HCT116 (cell line): ENCODE data around the gene KSR2. TPM values are rescaled to one million over a fixed set of nuclear protein-coding genes. Genes with fewer than 3 reads are reported as not detected.

Experiments
- ATAC-seq: fragments of 200-7000 bp; cut with Tn5 transposase; 2 replicates; pipeline ENCODE4 v1.9.1; 2020; ENCODE audit warnings: mild to moderate bottlenecking, moderate library complexity
- BruUV-seq: library from RNA; stranded (reverse); fragments of 400-500 nt; replicated peaks from 2 replicates; lab custom pipeline; 2021; lab: Mats Ljungman, UMichigan
- CTCF ChIA-PET: fragments of 300-600 bp; sonication (Branson Sonifier 250); formaldehyde crosslinking; loops from one replicate; lab custom pipeline; 2021; ENCODE audit warnings: antibody characterized with exemption; lab: Charles Lee
- POLR2A ChIA-PET: fragments of 300-600, 350-600 bp; sonication (Branson Sonifier 250); formaldehyde crosslinking; loops from one replicate; lab custom pipeline; 2021; ENCODE audit warnings: antibody characterized with exemption; lab: Charles Lee
- RAD21 ChIA-PET, 2 experiments: fragments of 300-600 bp; sonication (Branson Sonifier 250); formaldehyde crosslinking; loops; one replicate each; lab custom pipeline; 2023; ENCODE audit warnings: low total read pairs in 2 of 2; ENCODE audit not compliant: uncharacterized antibody in 2 of 2, unreplicated experiment in 2 of 2, low non-redundant PET in 1 of 2; lab: Charles Lee
- DNase-seq: peaks from one replicate; pipeline ENCODE4 v3.0.0-alpha.2; 2010; ENCODE audit warnings: low read depth, low spot score
- H2AFZ ChIP-seq: fragments of 200-600 bp; shearing (Covaris generic), sonication (generic); 2 replicates; pipeline ENCODE4 v1.6.1; 2017; ENCODE audit warnings: low read depth, mixed run types, mixed read lengths, antibody characterized with exemption, low read length; ENCODE audit not compliant: poor library complexity, severe bottlenecking
- H3K27ac ChIP-seq: 2 replicates; pipeline ENCODE4 v1.5.1; 2012; ENCODE audit warnings: low read depth, low read length
- H3K27me3 ChIP-seq: fragments of 200-600 bp; sonication (generic); 2 replicates; pipeline ENCODE4 v1.6.1; 2016; ENCODE audit warnings: mixed run types, low read length, mixed read lengths; ENCODE audit not compliant: insufficient read depth
- H3K36me3 ChIP-seq, 2 experiments: fragments of 200-500 bp in 1 of 2; fragments of 200-600 bp in 1 of 2; sonication (Bioruptor generic) in 1 of 2; sonication (generic) in 1 of 2; 2 replicates each; pipeline versions ENCODE4 v1.5.1 to v1.6.1; 2014 to 2016; ENCODE audit warnings: low read length in 2 of 2, inconsistent platforms in 1 of 2, mixed read lengths in 1 of 2, mixed run types in 1 of 2; ENCODE audit not compliant: insufficient read depth in 2 of 2, control insufficient read depth in 1 of 2
- H3K4me1 ChIP-seq, 2 experiments: fragments of 200-600 bp in 1 of 2; sonication (generic) in 1 of 2; 2 replicates each; pipeline versions ENCODE4 v1.5.1 to v1.6.1; 2012 to 2017; ENCODE audit warnings: low read length in 2 of 2, inconsistent platforms in 1 of 2, mild to moderate bottlenecking in 1 of 2, mixed read lengths in 1 of 2, mixed run types in 1 of 2, moderate library complexity in 1 of 2; ENCODE audit not compliant: insufficient read depth in 2 of 2, control insufficient read depth in 1 of 2
- H3K4me2 ChIP-seq: fragments of 200-600 bp; sonication (generic); 2 replicates; pipeline ENCODE4 v1.6.1; 2017; ENCODE audit warnings: mixed run types, low read length, mixed read lengths
- H3K4me3 ChIP-seq, 2 experiments: fragments of 200-600 bp in 1 of 2; sonication (generic) in 1 of 2; replicated peaks in 1 of 2; 2 replicates each; pipeline ENCODE4 v1.5.1; 2011 to 2016; ENCODE audit warnings: low read length in 2 of 2, control low read depth in 1 of 2, low read depth in 1 of 2, mild to moderate bottlenecking in 1 of 2, mixed read lengths in 1 of 2, mixed run types in 1 of 2
- H3K79me2 ChIP-seq: fragments of 200-600 bp; sonication (generic); 2 replicates; pipeline ENCODE4 v1.6.1; 2017; ENCODE audit warnings: mild to moderate bottlenecking, mixed run types, low read length, moderate library complexity, mixed read lengths; ENCODE audit not compliant: insufficient read depth
- H3K9ac ChIP-seq: fragments of 200-600 bp; sonication (generic); 2 replicates; pipeline ENCODE4 v1.6.1; 2016; ENCODE audit warnings: low read length, mixed read lengths
- H3K9me2 ChIP-seq: fragments of 200-600 bp; sonication (generic), shearing (Covaris generic); 2 replicates; pipeline ENCODE4 v1.6.1; 2017; ENCODE audit warnings: mixed run types, mild to moderate bottlenecking, moderate library complexity; ENCODE audit not compliant: insufficient read depth
- H3K9me3 ChIP-seq, 2 experiments: fragments of 200-500 bp in 1 of 2; fragments of 200-600 bp in 1 of 2; sonication (Bioruptor generic) in 1 of 2; sonication (generic) in 1 of 2; 2 replicates each; pipeline ENCODE4 v1.6.1; 2014 to 2017; ENCODE audit warnings: low read length in 2 of 2, mixed read lengths in 2 of 2, inconsistent platforms in 1 of 2, low read depth in 1 of 2, mild to moderate bottlenecking in 1 of 2, mixed run types in 1 of 2, moderate library complexity in 1 of 2; ENCODE audit not compliant: control insufficient read depth in 1 of 2, insufficient read depth in 1 of 2
- H4K20me1 ChIP-seq: fragments of 200-600 bp; sonication (generic), shearing (Covaris generic); 2 replicates; pipeline ENCODE4 v1.6.1; 2017; ENCODE audit warnings: mixed run types, mild to moderate bottlenecking, moderate library complexity; ENCODE audit not compliant: insufficient read depth
- CEBPB ChIP-seq: IDR thresholded peaks from 2 replicates; pipeline ENCODE4 v1.6.1; 2012; ENCODE audit warnings: low read depth
- EGR1 ChIP-seq: IDR thresholded peaks from 2 replicates; pipeline ENCODE4 v1.6.1; 2012; ENCODE audit warnings: low read depth
- ELF1 ChIP-seq: IDR thresholded peaks from 2 replicates; pipeline ENCODE4 v1.6.1; 2012; ENCODE audit warnings: low read depth, borderline replicate concordance
- EZH2 ChIP-seq: fragments of 200-600 bp; sonication (generic); IDR thresholded peaks from 2 replicates; pipeline ENCODE4 v1.6.1; 2017; ENCODE audit warnings: antibody characterized with exemption, mixed run types
- EZH2phosphoT487 ChIP-seq: fragments of 200-600 bp; IDR thresholded peaks from 2 replicates; pipeline ENCODE4 v1.6.1; 2018; ENCODE audit warnings: antibody characterized with exemption, borderline replicate concordance
- FOSL1 ChIP-seq: IDR thresholded peaks from 2 replicates; pipeline ENCODE4 v1.6.1; 2012; ENCODE audit warnings: low read depth
- JUND ChIP-seq: IDR thresholded peaks from 2 replicates; pipeline ENCODE4 v1.6.1; 2012
- RAD21 ChIP-seq: IDR thresholded peaks from 2 replicates; pipeline ENCODE4 v1.6.1; 2012; ENCODE audit warnings: low read depth, mild to moderate bottlenecking
- SIN3A ChIP-seq: IDR thresholded peaks from 2 replicates; pipeline ENCODE4 v1.6.1; 2012; ENCODE audit warnings: low read depth
- TCF7L2 ChIP-seq: IDR thresholded peaks from 2 replicates; pipeline ENCODE4 v1.7.0; 2011; ENCODE audit warnings: borderline replicate concordance, inconsistent platforms; ENCODE audit not compliant: insufficient read depth, insufficient read length; ENCODE audit errors: extremely low read depth
- YY1 ChIP-seq: IDR thresholded peaks from 2 replicates; pipeline ENCODE4 v1.6.1; 2011; ENCODE audit warnings: low read length, low read depth, moderate library complexity, mild to moderate bottlenecking; ENCODE audit not compliant: insufficient replicate concordance; ENCODE audit errors: extremely low read depth
- ZFX ChIP-seq: fragments of 450-650 bp; IDR thresholded peaks from 2 replicates; pipeline ENCODE4 v1.6.1; 2017
- ZNF274 ChIP-seq: fragments of 200-500 bp; sonication (Bioruptor generic); IDR thresholded peaks from 2 replicates; pipeline ENCODE4 v1.6.1; 2014; ENCODE audit warnings: mild to moderate bottlenecking, low read depth, low read length, inconsistent platforms
- intact Hi-C: fragments of 100-400 bp; cut with micrococcal nuclease; formaldehyde crosslinking; loops from 2 replicates; pipeline ENCODE4 v1.10.0; 2022
- total RNA-seq: library from RNA; stranded (reverse); gene quantifications from one replicate; pipeline ENCODE4 v1.2.1, GENCODE V29; 2021; ENCODE audit not compliant: unreplicated experiment
- TF ChIP-seq, protein P1 (sequence below): IDR thresholded peaks from 2 replicates; pipeline ENCODE4 v1.6.1; 2011; ENCODE audit warnings: mild to moderate bottlenecking, low read length, moderate library complexity; ENCODE audit not compliant: insufficient replicate concordance; ENCODE audit errors: extremely low read depth
- TF ChIP-seq, protein P2 (sequence below), 3 experiments: fragments of 200-600 bp in 1 of 3; sonication (generic) in 1 of 3; IDR thresholded peaks in 2 of 3; conservative IDR thresholded peaks in 1 of 3; 2 replicates each; pipeline ENCODE4 v1.5.1; 2012 to 2017; ENCODE audit warnings: low read depth in 2 of 3, low read length in 2 of 3, antibody characterized with exemption in 1 of 3, borderline replicate concordance in 1 of 3, control low read depth in 1 of 3, mild to moderate bottlenecking in 1 of 3, mixed read lengths in 1 of 3, mixed run types in 1 of 3, moderate library complexity in 1 of 3; ENCODE audit not compliant: insufficient read depth in 1 of 3

The KSR2 gene
- total RNA-seq, 1 experiment from 2014 or later, result 10.1 TPM

DNA sequence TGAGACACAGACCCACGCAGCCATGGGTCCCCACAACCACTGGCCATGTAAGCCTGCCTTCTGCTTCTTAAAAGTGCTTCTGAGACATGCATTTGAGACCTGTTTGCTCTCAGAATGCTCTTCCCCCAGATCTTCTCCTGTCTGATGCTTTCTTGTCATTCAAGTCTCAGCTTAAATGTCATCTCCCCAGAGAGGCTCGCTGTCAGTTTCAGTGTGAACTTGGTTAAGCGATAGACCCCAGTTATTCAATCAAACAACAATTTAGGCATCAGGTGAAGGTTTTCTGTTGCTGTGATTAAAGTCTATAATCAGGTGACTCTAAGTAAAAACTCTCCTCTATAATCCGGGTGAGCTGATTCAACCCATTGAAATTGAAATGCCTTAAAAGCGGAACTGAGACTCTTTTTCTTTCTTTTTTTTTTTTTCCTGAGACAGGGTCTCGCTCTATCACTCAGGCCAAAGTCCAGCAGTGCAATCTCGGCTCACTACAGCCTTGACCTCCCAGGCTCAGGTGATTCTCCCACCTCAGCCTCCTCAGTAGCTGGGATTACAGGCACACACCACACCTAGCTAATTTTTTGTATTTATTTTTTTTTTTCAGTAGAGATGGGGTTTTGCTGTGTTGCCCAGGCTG lies 123.4 kb downstream of the KSR2 start (continued):
- no peak for TF ChIP-seq RAD21
- TF ChIP-seq, all 23 proteins: peak for 0

DNA sequence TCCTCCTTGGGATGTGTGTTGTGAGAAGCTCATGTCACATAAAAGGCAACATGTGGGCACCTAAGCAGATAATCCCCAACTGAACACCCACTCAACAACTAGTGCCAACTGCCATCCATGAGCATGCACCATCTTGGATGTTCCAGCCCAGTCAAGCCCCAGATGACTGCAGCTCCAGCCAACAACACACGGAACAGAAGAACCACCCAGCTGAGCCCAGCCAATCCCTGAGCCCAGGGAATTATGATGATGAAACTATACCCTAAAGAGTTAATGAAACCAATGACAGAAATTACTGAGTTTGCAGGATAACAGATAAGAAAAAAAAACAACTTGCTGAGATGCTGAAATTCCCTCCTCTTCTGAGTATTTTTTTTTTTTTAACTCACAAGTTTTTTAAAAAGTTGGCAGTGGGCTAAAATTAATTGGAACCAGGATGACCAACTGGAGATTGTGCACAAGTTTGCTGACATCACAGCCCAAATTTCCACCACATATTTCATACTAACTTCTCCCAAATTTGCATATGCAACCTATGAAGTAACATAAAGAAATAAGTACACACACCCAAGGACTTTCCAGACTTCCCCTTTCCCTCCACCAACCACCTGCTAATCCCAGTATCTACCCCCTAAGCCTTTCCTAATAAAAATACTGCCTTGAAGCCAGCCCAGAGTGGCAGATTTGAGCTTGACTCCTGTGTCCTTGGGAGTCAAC lies 124.5 kb downstream of the KSR2 start:
- intact Hi-C loops, result no loop called here
- no peaks in the 10 kb centered on the region for H3K36me3 ChIP-seq
- ATAC-seq (no peak), DNase-seq (no peak)
- no peak overlapping the region for H2AFZ ChIP-seq
- H3K9me3 ChIP-seq, result no peaks in the 10 kb centered on the region
- ChIA-PET RAD21 (no interaction called here), POLR2A (no interaction called here), CTCF (no interaction called here)
- BruUV-seq, result no TSS peak
- TF ChIP-seq ZNF274 (no peak), EGR1 (no peak), YY1 (no peak), EZH2phosphoT487 (no peak), SIN3A (no peak), FOSL1 (no peak), JUND (no peak), ZFX (no peak), CEBPB (no peak), EZH2 (no peak), ELF1 (no peak), TCF7L2 (no peak)
- TF ChIP-seq, protein P1, sequence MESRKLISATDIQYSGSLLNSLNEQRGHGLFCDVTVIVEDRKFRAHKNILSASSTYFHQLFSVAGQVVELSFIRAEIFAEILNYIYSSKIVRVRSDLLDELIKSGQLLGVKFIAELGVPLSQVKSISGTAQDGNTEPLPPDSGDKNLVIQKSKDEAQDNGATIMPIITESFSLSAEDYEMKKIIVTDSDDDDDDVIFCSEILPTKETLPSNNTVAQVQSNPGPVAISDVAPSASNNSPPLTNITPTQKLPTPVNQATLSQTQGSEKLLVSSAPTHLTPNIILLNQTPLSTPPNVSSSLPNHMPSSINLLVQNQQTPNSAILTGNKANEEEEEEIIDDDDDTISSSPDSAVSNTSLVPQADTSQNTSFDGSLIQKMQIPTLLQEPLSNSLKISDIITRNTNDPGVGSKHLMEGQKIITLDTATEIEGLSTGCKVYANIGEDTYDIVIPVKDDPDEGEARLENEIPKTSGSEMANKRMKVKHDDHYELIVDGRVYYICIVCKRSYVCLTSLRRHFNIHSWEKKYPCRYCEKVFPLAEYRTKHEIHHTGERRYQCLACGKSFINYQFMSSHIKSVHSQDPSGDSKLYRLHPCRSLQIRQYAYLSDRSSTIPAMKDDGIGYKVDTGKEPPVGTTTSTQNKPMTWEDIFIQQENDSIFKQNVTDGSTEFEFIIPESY, result no peak
- TF ChIP-seq, protein P2, sequence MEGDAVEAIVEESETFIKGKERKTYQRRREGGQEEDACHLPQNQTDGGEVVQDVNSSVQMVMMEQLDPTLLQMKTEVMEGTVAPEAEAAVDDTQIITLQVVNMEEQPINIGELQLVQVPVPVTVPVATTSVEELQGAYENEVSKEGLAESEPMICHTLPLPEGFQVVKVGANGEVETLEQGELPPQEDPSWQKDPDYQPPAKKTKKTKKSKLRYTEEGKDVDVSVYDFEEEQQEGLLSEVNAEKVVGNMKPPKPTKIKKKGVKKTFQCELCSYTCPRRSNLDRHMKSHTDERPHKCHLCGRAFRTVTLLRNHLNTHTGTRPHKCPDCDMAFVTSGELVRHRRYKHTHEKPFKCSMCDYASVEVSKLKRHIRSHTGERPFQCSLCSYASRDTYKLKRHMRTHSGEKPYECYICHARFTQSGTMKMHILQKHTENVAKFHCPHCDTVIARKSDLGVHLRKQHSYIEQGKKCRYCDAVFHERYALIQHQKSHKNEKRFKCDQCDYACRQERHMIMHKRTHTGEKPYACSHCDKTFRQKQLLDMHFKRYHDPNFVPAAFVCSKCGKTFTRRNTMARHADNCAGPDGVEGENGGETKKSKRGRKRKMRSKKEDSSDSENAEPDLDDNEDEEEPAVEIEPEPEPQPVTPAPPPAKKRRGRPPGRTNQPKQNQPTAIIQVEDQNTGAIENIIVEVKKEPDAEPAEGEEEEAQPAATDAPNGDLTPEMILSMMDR (IDR thresholded peaks at IDR 0.05 in 2 of 3, conservative IDR thresholded peaks at IDR 0.05 in 1 of 3; ENCODE audit: borderline replicate concordance in 1 of 3, insufficient read depth in 1 of 3, low read depth in 2 of 3, low read length in 2 of 3), result no peak
- H3K4me1 ChIP-seq, result no peaks in the 10 kb centered on the region
- H4K20me1 ChIP-seq, result no peaks in the 10 kb centered on the region
- H3K27me3 ChIP-seq, result no peaks in the 10 kb centered on the region
- no peaks in the 10 kb centered on the region for H3K79me2 ChIP-seq
- no peaks in the 10 kb centered on the region for H3K9me2 ChIP-seq
- H3K4me3 ChIP-seq, result no peak overlapping the region
- no peak overlapping the region for H3K27ac ChIP-seq
- H3K4me2 ChIP-seq, result no peak overlapping the region
- H3K9ac ChIP-seq, result no peak overlapping the region
